ENCODE results near the gene SRPRA.

DNA sequence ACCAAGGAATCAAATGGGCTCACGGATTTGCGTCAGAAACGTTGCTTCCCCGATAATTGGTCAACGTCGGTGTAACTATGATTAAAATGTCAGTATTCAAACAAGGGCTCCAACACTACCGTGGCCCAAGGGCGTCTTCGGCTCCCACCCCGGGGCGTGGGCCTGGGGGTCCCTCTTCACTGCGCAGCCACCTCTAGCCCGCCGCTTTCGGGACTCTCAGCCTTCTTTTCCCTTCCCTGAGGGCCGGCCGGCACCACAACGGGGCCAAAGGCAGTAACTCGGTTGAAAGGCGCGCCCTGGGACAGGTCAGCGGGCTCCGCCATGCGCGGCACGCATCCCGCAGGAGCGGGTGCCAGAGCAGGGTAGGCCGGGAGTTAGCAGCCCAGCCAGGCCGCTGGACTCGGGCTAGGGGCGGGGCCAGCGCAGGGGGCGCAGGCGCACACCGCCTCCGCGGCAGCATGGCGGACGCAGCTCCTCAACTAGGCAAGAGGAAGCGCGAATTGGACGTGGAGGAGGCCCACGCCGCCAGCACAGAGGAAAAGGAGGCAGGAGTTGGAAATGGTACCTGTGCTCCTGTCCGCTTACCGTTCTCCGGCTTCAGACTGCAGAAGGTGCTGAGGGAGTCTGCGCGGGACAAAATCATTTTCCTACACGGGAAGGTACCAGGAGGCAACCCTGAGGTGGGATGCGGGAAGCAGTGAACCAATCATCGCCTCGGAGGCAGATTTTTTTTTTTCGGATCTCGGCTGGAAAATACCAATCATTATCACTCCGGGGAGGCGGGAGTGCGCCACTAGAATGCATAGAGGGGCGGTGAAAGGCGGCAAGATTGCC lies 35.1 kb upstream of the SRPRA start, which contains the start of gene DCPS:
- TF ChIP-seq, protein P1, sequence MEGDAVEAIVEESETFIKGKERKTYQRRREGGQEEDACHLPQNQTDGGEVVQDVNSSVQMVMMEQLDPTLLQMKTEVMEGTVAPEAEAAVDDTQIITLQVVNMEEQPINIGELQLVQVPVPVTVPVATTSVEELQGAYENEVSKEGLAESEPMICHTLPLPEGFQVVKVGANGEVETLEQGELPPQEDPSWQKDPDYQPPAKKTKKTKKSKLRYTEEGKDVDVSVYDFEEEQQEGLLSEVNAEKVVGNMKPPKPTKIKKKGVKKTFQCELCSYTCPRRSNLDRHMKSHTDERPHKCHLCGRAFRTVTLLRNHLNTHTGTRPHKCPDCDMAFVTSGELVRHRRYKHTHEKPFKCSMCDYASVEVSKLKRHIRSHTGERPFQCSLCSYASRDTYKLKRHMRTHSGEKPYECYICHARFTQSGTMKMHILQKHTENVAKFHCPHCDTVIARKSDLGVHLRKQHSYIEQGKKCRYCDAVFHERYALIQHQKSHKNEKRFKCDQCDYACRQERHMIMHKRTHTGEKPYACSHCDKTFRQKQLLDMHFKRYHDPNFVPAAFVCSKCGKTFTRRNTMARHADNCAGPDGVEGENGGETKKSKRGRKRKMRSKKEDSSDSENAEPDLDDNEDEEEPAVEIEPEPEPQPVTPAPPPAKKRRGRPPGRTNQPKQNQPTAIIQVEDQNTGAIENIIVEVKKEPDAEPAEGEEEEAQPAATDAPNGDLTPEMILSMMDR (IDR thresholded peaks at IDR 0.05): no peak
- peak; percentile 25 to 73 for TF ChIP-seq POLR2A (IDR thresholded peaks at IDR 0.05)

All from thyroid gland (tissue), 4 donors.